ENCODE data around the gene BOLA2B. TPM values are rescaled to one million over a fixed set of nuclear protein-coding genes. Genes with fewer than 3 reads are reported as not detected.

Gene BOLA2B
- total and polyA plus RNA-seq, 9 of the 15 experiments (the other 6 are each of a cell fraction or from before 2014, with no cell fraction given) = 43.9 to 613 (median 181) TPM

- TF ChIP-seq ZNF740 (CRISPR knock-in tag; IDR thresholded peaks at IDR 0.05) (0 out of 2 replicates have a peak, but pooled peaks have one; percentile 38), ZNF740 (tag; IDR thresholded peaks at IDR 0.05) (no peak), HDAC6 (IDR thresholded peaks at IDR 0.05; ENCODE audit: low read depth, low read length) (no peak), STAG1 (CRISPR knock-in tag; IDR thresholded peaks at IDR 0.05; ENCODE audit: borderline replicate concordance) (no peak), SPI1 (IDR thresholded peaks at IDR 0.05; ENCODE audit: borderline replicate concordance, low read depth, low read length) (peak; percentile 93), GABPA (tag; conservative IDR thresholded peaks at IDR 0.05; ENCODE audit: low read depth) (peak; percentile 69), ZNF239 (CRISPR knock-in tag; IDR thresholded peaks at IDR 0.05) (no peak)
Measured at GRCh38 chr16:30185683-30186421, 7.6 kb downstream of the BOLA2B start (continued).

GRCh38 chr16:30184891-30185682 is 8.4 kb downstream of the BOLA2B start:
- BruUV-seq (replicated peaks) = no TSS peak
- Histone ChIP-seq H3K9ac (ENCODE audit: insufficient read depth in 1 of 2, low read depth in 2 of 2, low read length in 2 of 2) (peak overlapping the region in 1 of 2 experiments; percentile 53; a peak in 2 of 4 replicates), H3K27me3 (ENCODE audit: control insufficient read depth in 2 of 2, insufficient read depth in 2 of 2, low read length in 2 of 2) (no peaks in the 10 kb centered on the region), H3K4me2 (ENCODE audit: insufficient read depth, low read length) (peak overlapping the region; percentile 41; the same call in 1 of the 2 replicates), H3K4me3 (no peak overlapping the region), H3K9me1 (ENCODE audit: control insufficient read depth, insufficient read depth, low read length) (no peaks in the 10 kb centered on the region), H3K36me3 (ENCODE audit: control insufficient read depth, insufficient read depth, low read length) (0 out of 3 replicates have a peak, but pooled peaks cover 3% of the 10 kb centered on the region), H3K27ac (ENCODE audit: extremely low read depth, low read depth, low read length) (peak overlapping the region; percentile 61; the same call in 2 of the 3 replicates), H3K9me3 (replicated peaks; ENCODE audit: control insufficient read depth, insufficient read depth, low read depth, low read length) (no peaks in the 10 kb centered on the region), H2AFZ (ENCODE audit: low read depth, low read length) (peak overlapping the region; percentile 63), H3K79me2 (ENCODE audit: control insufficient read depth, insufficient read depth, low read length) (no peaks in the 10 kb centered on the region), H3K4me1 (replicated peaks in 1 of 2; ENCODE audit: control insufficient read depth in 2 of 2, insufficient read depth in 2 of 2, low read length in 2 of 2) (peaks cover 32 to 58% of the 10 kb centered on the region in 2 experiments), H4K20me1 (replicated peaks; ENCODE audit: control insufficient read depth, insufficient read depth, low read length) (no peaks in the 10 kb centered on the region)
- CTCF ChIA-PET (ENCODE audit: low intra/inter-chr PET ratio) = no interaction called here
- ATAC-seq (no peak), FAIRE-seq (no peak), DNase-seq (ENCODE audit: extremely low read depth in 1 of 4, low spot score in 3 of 4) (peak in 1 of 4 experiments; percentile 9)
- peak; percentile 37; the same call in 1 of the 2 replicates for TF ChIP-seq RBFOX2 (IDR thresholded peaks at IDR 0.05; ENCODE audit: low read depth, low read length)
- TF ChIP-seq ZFP30 (CRISPR knock-in tag; IDR thresholded peaks at IDR 0.05; ENCODE audit: borderline replicate concordance) = no peak
- 0 out of 4 replicates have a peak, but pooled peaks of 1 of the 2 experiments have one; percentile 9 for TF ChIP-seq MAZ (CRISPR knock-in tag; conservative IDR thresholded peaks at IDR 0.05 in 1 of 2, IDR thresholded peaks at IDR 0.05 in 1 of 2)
- TF ChIP-seq BCOR (IDR thresholded peaks at IDR 0.05) = 0 out of 2 replicates have a peak, but pooled peaks have one; percentile 9
- peak; percentile 69; the same call in 1 of the 2 replicates for TF ChIP-seq ZNF3 (CRISPR knock-in tag; IDR thresholded peaks at IDR 0.05)
- TF ChIP-seq ZNF445 (CRISPR knock-in tag; IDR thresholded peaks at IDR 0.05; ENCODE audit: low read depth) = no peak
- TF ChIP-seq RFX7 (CRISPR knock-in tag; IDR thresholded peaks at IDR 0.05) = no peak
- no peak for TF ChIP-seq ARID1B (IDR thresholded peaks at IDR 0.05)
- TF ChIP-seq SNRNP70 (optimal IDR thresholded peaks at IDR 0.05; ENCODE audit: low read depth, low read length) = no peak
- intact Hi-C loops (cut with micrococcal nuclease) (no loop called here), in situ Hi-C loops (cut with MboI) (loop anchor here (5.0 kb wide), 1 partner anchor 733 kb away; the partner anchor contains the start of genes BOLA2 and SLX1B)
- 79% methylated on average over 13 of the region's 13 CpGs for WGBS (ENCODE audit: insufficient coverage, low coverage, missing lambda C conversion rate)
- POLR2A ChIA-PET = interaction anchor here (0.6 kb wide), 1 partner anchor 295 kb away, joined by 3 read pairs; no protein-coding TSS in a partner anchor
